HL-60/S4 (cell line): ENCODE data around the gene SRGAP1.
"Not testable (repeated sequence)": the region's sequence is repeated elsewhere in the genome, so short reads cannot be mapped to it uniquely, and the experiment has no call there.

Experiments used
- in situ Hi-C: fragments of 300-500 bp; cut with MboI; formaldehyde crosslinking; loops from 2 replicates; pipeline ENCODE4 v1.14.3; 2022; ENCODE audit warnings: low sequenced_read_pairs

SRGAP1 gene

GRCh38 chr12:64099397-64099796, 254.9 kb downstream of the SRGAP1 start:
- in situ Hi-C loops: no loop called here

- in situ Hi-C loops: no loop called here
Observed at GRCh38 chr12:64102339-64102738, 257.8 kb downstream of the SRGAP1 start.

- in situ Hi-C loops: no loop called here
Observed at GRCh38 chr12:64103825-64104740, 259.6 kb downstream of the SRGAP1 start.

GRCh38 chr12:64105026-64105425, 260.5 kb downstream of the SRGAP1 start:
- in situ Hi-C loops: no loop called here

GRCh38 chr12:64107776-64108175, 263.3 kb downstream of the SRGAP1 start:
- in situ Hi-C loops: no loop called here

GRCh38 chr12:64109706-64110105, 265.2 kb downstream of the SRGAP1 start:
- in situ Hi-C loops: no loop called here

- in situ Hi-C loops: no loop called here
Observed at GRCh38 chr12:64110864-64111263, 266.4 kb downstream of the SRGAP1 start.

- in situ Hi-C loops: no loop called here
Observed at GRCh38 chr12:64116969-64117368, 272.5 kb downstream of the SRGAP1 start.

- in situ Hi-C loops: no loop called here
Observed at GRCh38 chr12:64120568-64120967, 276.1 kb downstream of the SRGAP1 start.

GRCh38 chr12:64121086-64121485, 276.6 kb downstream of the SRGAP1 start:
- in situ Hi-C loops: not testable (repeated sequence)

- in situ Hi-C loops: no loop called here
Observed at GRCh38 chr12:64122154-64122553, 277.7 kb downstream of the SRGAP1 start.

GRCh38 chr12:64122995-64123394, 278.5 kb downstream of the SRGAP1 start:
- in situ Hi-C loops: no loop called here

- in situ Hi-C loops: no loop called here
Observed at GRCh38 chr12:64123448-64123847, 278.9 kb downstream of the SRGAP1 start.

GRCh38 chr12:64124511-64125197, 280.2 kb downstream of the SRGAP1 start:
- in situ Hi-C loops: no loop called here

- in situ Hi-C loops: no loop called here
Observed at GRCh38 chr12:64125913-64126312, 281.4 kb downstream of the SRGAP1 start.

- in situ Hi-C loops: no loop called here
Observed at GRCh38 chr12:64127811-64128210, 283.3 kb downstream of the SRGAP1 start.

- in situ Hi-C loops: no loop called here
Observed at GRCh38 chr12:64128366-64128765, 283.9 kb downstream of the SRGAP1 start.

GRCh38 chr12:64130476-64130875, 286.0 kb downstream of the SRGAP1 start:
- in situ Hi-C loops: not testable (repeated sequence)

- in situ Hi-C loops: not testable (repeated sequence)
Observed at GRCh38 chr12:64131456-64131855, 287.0 kb downstream of the SRGAP1 start.

- in situ Hi-C loops: not testable (repeated sequence)
Observed at GRCh38 chr12:64132672-64133071, 288.2 kb downstream of the SRGAP1 start.

- in situ Hi-C loops: no loop called here
Observed at GRCh38 chr12:64137117-64137516, 292.6 kb downstream of the SRGAP1 start.

GRCh38 chr12:64139021-64139420, 294.5 kb downstream of the SRGAP1 start:
- in situ Hi-C loops: no loop called here
